Measurements from ENCODE around the gene SLC4A8. TPM values are rescaled to one million over a fixed set of nuclear protein-coding genes. Genes with fewer than 3 reads are reported as not detected.

Gene SLC4A8
- total RNA-seq, 1 donor from 2014 or later = 21.2 TPM

DNA sequence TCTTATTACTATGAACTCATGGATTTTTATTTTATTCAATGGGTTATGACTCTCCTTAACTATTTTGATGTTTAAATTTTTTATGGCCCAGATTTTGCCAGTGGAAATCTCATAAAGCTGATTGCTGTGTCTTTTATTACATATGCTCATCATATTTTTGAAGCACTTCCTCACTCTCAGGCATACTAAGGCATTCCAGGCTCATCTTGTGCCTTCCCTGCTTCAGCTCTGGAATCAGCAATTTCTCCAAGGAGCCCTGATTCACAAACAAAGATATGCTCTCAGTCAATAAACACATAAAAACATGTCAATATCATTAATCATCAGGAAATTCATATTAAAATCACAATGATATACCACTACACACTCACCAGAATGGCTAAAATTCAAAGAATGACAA is 121.5 kb downstream of the SLC4A8 start:
- no peak overlapping the region for H3K4me3 Mint-ChIP-seq
- H3K36me3 Mint-ChIP-seq = no peaks in the 10 kb centered on the region
- H3K4me1 Mint-ChIP-seq = no peaks in the 10 kb centered on the region
- no peak overlapping the region for H3K27ac Mint-ChIP-seq
- peaks cover 5% of the 10 kb centered on the region for H3K27me3 Mint-ChIP-seq (ENCODE audit: low read depth)
- TF ChIP-seq, protein P1, sequence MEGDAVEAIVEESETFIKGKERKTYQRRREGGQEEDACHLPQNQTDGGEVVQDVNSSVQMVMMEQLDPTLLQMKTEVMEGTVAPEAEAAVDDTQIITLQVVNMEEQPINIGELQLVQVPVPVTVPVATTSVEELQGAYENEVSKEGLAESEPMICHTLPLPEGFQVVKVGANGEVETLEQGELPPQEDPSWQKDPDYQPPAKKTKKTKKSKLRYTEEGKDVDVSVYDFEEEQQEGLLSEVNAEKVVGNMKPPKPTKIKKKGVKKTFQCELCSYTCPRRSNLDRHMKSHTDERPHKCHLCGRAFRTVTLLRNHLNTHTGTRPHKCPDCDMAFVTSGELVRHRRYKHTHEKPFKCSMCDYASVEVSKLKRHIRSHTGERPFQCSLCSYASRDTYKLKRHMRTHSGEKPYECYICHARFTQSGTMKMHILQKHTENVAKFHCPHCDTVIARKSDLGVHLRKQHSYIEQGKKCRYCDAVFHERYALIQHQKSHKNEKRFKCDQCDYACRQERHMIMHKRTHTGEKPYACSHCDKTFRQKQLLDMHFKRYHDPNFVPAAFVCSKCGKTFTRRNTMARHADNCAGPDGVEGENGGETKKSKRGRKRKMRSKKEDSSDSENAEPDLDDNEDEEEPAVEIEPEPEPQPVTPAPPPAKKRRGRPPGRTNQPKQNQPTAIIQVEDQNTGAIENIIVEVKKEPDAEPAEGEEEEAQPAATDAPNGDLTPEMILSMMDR (IDR thresholded peaks at IDR 0.05; ENCODE audit: unreplicated experiment) = no peak
- DNase-seq (ENCODE audit: low spot score in 2 of 2, unreplicated experiment in 2 of 2) = no peak
- H3K9me3 Mint-ChIP-seq = peaks cover 3% of the 10 kb centered on the region

DNA sequence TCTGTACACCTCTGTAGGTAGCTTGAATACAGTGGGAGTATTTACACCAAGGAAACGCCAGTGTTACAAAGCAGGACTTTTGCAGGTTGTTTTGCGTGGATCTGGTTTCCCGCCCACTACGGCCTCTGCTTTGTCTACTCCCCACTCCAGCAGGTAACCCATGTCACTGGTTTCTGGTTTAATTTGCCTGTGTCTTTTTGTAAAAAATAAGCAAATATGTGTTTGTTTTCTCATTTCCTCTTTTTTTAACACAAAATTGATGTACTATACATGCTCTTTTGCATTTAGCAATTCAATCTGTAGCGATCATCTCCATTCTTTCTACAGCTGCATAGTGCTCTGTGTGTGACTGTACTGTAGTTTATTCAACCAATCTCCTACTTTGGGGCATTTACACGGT is 123.0 kb downstream of the SLC4A8 start:
- H3K4me1 Mint-ChIP-seq = no peaks in the 10 kb centered on the region
- no peaks in the 10 kb centered on the region for H3K36me3 Mint-ChIP-seq
- no peak for DNase-seq (ENCODE audit: low spot score in 2 of 2, unreplicated experiment in 2 of 2)
- H3K27ac Mint-ChIP-seq = no peak overlapping the region
- no peak overlapping the region for H3K4me3 Mint-ChIP-seq
- H3K9me3 Mint-ChIP-seq = peaks cover 3% of the 10 kb centered on the region
- peaks cover 9% of the 10 kb centered on the region for H3K27me3 Mint-ChIP-seq (ENCODE audit: low read depth)
- TF ChIP-seq, protein P1 (IDR thresholded peaks at IDR 0.05; ENCODE audit: unreplicated experiment) = no peak

DNA sequence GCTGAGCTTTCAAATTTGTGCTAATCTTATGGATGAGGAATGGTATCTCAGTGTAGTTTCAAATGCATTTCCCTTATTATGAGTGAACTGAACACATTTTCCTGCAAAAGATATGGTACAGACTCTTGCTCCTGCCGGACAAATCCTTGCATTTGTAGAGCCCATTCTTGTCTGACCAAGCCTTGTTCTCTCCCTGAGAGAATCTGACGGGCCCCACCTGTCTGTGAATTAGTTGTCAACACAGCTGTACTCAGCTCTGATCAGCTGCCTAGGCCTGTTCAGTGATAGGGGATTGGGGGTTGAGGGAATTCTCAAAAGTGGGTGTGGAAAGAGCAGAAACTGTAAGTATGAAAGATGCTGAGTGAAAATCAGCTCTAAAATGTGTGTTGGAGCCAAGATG is 123.6 kb downstream of the SLC4A8 start:
- Mint-ChIP-seq H3K4me1 (no peaks in the 10 kb centered on the region), H3K27me3 (ENCODE audit: low read depth) (peaks cover 9% of the 10 kb centered on the region), H3K4me3 (no peak overlapping the region), H3K27ac (no peak overlapping the region), H3K9me3 (peaks cover 6% of the 10 kb centered on the region), H3K36me3 (no peaks in the 10 kb centered on the region)
- TF ChIP-seq, protein P1 (IDR thresholded peaks at IDR 0.05; ENCODE audit: unreplicated experiment) = no peak
- no peak for DNase-seq (ENCODE audit: low spot score in 2 of 2, unreplicated experiment in 2 of 2)

DNA sequence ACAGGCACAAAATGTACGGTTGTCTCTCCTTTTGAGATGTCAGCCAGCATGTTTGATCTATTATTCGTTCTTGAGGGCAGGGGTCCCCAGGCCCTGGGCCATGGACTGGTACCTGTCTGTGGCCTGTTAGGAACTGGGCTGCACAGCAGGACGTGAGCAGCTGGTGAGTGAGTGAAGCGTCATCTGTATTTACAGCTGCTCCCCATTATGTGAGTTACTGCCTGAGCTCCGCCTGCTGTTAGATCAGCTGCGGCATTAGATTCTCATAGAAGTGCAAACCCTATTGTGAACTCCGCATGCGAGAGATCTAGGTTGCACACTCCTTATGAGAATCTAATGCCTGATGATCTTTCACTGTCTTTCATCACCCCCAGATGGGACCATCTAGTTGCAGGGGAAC is 125.0 kb downstream of the SLC4A8 start:
- H3K4me3 Mint-ChIP-seq = no peak overlapping the region
- no peaks in the 10 kb centered on the region for H3K36me3 Mint-ChIP-seq
- no peak overlapping the region for H3K27ac Mint-ChIP-seq
- no peak for DNase-seq (ENCODE audit: low spot score in 2 of 2, unreplicated experiment in 2 of 2)
- peaks cover 6% of the 10 kb centered on the region for H3K9me3 Mint-ChIP-seq
- H3K27me3 Mint-ChIP-seq (ENCODE audit: low read depth) = peaks cover 4% of the 10 kb centered on the region
- H3K4me1 Mint-ChIP-seq = no peaks in the 10 kb centered on the region
- TF ChIP-seq, protein P1 (IDR thresholded peaks at IDR 0.05; ENCODE audit: unreplicated experiment) = no peak

Other genes with a start within 250 kb of the SLC4A8 start
- gene POU6F1, start 206.8 kb upstream of the SLC4A8 start, total RNA-seq = 11.3 to 12.8 TPM (median 11.6 TPM) in 3 replicates
- 101 to 107 TPM (median 105 TPM) in 3 replicates for gene DAZAP2, start 186.0 kb upstream of the SLC4A8 start, total RNA-seq
- 21.5 to 23.0 TPM (median 22.2 TPM) in 3 replicates for gene SMAGP, start 154.4 kb upstream of the SLC4A8 start, total RNA-seq
- 0.18 TPM in 1 of 3 replicates, not detected in the others for gene BIN2, start 100.7 kb upstream of the SLC4A8 start, total RNA-seq
- not detected in 3 replicates for gene CELA1, start 78.2 kb upstream of the SLC4A8 start, total RNA-seq
- gene GALNT6, start 33.4 kb upstream of the SLC4A8 start, total RNA-seq = 12.8 to 14.3 TPM (median 13.8 TPM) in 3 replicates
- 2.7 to 3.2 TPM (median 2.7 TPM) in 3 replicates for gene SCN8A, start 166.4 kb downstream of the SLC4A8 start, total RNA-seq